ENCODE data around the gene UBTD2.

The UBTD2 gene

GRCh38 chr5:172169216-172169615, 114.3 kb downstream of the UBTD2 start:
- no peak for ATAC-seq
- TF ChIP-seq TSHZ2 (CRISPR knock-in tag; IDR thresholded peaks at IDR 0.05) (no peak), SNAI2 (CRISPR knock-in tag; IDR thresholded peaks at IDR 0.05) (no peak), ARNTL (CRISPR knock-in tag; IDR thresholded peaks at IDR 0.05; ENCODE audit: borderline replicate concordance, low read depth) (no peak), ZC3H10 (CRISPR knock-in tag; IDR thresholded peaks at IDR 0.05) (no peak), CSRNP3 (CRISPR knock-in tag; IDR thresholded peaks at IDR 0.05) (no peak), ZNF8 (CRISPR knock-in tag; IDR thresholded peaks at IDR 0.05) (no peak), ZNF70 (CRISPR knock-in tag; IDR thresholded peaks at IDR 0.05) (no peak), TCF4 (CRISPR knock-in tag; IDR thresholded peaks at IDR 0.05; ENCODE audit: borderline replicate concordance) (no peak), GLIS3 (CRISPR knock-in tag; IDR thresholded peaks at IDR 0.05) (no peak), TOX (CRISPR knock-in tag; IDR thresholded peaks at IDR 0.05; ENCODE audit: borderline replicate concordance) (no peak), ZNF565 (CRISPR knock-in tag; conservative IDR thresholded peaks at IDR 0.05; ENCODE audit: low read depth) (no peak), RARB (CRISPR knock-in tag; IDR thresholded peaks at IDR 0.05) (no peak), CREB5 (CRISPR knock-in tag; IDR thresholded peaks at IDR 0.05; ENCODE audit: low read depth) (no peak), ISL1 (CRISPR knock-in tag; IDR thresholded peaks at IDR 0.05) (no peak), ZFP3 (CRISPR knock-in tag; IDR thresholded peaks at IDR 0.05) (no peak)

- ATAC-seq = no peak
- TF ChIP-seq GLIS3 (CRISPR knock-in tag; IDR thresholded peaks at IDR 0.05) = no peak
- TF ChIP-seq CSRNP3 (CRISPR knock-in tag; IDR thresholded peaks at IDR 0.05) = no peak
Measured at GRCh38 chr5:172168311-172168710, 115.3 kb downstream of the UBTD2 start.

GRCh38 chr5:172167895-172168294, 115.7 kb downstream of the UBTD2 start:
- ATAC-seq = no peak
- TF ChIP-seq ZC3H10 (CRISPR knock-in tag; IDR thresholded peaks at IDR 0.05) (no peak), PPARA (CRISPR knock-in tag; IDR thresholded peaks at IDR 0.05; ENCODE audit: borderline replicate concordance) (no peak), PATZ1 (CRISPR knock-in tag; IDR thresholded peaks at IDR 0.05; ENCODE audit: borderline replicate concordance) (no peak), ZFP3 (CRISPR knock-in tag; IDR thresholded peaks at IDR 0.05) (no peak), CREB5 (CRISPR knock-in tag; IDR thresholded peaks at IDR 0.05; ENCODE audit: low read depth) (no peak), BACH2 (CRISPR knock-in tag; IDR thresholded peaks at IDR 0.05; ENCODE audit: borderline replicate concordance) (no peak), POU6F1 (CRISPR knock-in tag; IDR thresholded peaks at IDR 0.05; ENCODE audit: borderline replicate concordance, low read depth) (no peak), ISL1 (CRISPR knock-in tag; IDR thresholded peaks at IDR 0.05) (no peak), GLIS3 (CRISPR knock-in tag; IDR thresholded peaks at IDR 0.05) (no peak), TOX (CRISPR knock-in tag; IDR thresholded peaks at IDR 0.05; ENCODE audit: borderline replicate concordance) (no peak), ZNF8 (CRISPR knock-in tag; IDR thresholded peaks at IDR 0.05) (no peak), OSR1 (CRISPR knock-in tag; IDR thresholded peaks at IDR 0.05) (no peak), SNAI2 (CRISPR knock-in tag; IDR thresholded peaks at IDR 0.05) (no peak), ZNF70 (CRISPR knock-in tag; IDR thresholded peaks at IDR 0.05) (no peak), CSRNP3 (CRISPR knock-in tag; IDR thresholded peaks at IDR 0.05) (no peak), TCF4 (CRISPR knock-in tag; IDR thresholded peaks at IDR 0.05; ENCODE audit: borderline replicate concordance) (no peak)
